ENCODE measurements around the gene CHIC2. TPM values are rescaled to one million over a fixed set of nuclear protein-coding genes. Genes with fewer than 3 reads are reported as not detected.

The CHIC2 gene
- total and polyA plus RNA-seq, 3 donors from 2014 or later: 83.4 to 129 (median 113) TPM

DNA sequence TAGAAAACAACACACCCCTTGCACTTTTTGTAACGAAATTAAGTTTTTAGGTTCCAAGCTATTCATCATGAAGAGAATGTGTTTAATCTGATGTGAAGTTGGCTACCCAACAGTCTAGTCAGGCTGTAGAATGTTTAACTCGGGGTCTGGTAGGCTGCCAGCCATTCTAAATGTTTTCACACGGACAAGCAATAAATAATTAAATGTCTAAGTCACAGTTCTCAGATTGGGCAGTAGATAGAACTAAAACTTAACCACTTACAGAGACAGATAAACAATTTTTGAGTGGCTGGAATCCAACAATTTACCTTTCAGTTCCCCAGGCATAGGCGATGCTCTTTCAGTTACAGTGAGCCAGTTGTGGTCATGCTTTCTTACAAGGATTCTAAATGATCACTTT is 66.5 kb downstream of the CHIC2 start:
- intact Hi-C loops (cut with DNase I; ENCODE audit: low total_unique reads): no loop called here
- no peaks in the 10 kb centered on the region for H3K36me3 ChIP-seq (ENCODE audit: low read depth, missing control alignments)
- H3K9me3 ChIP-seq: no peaks in the 10 kb centered on the region
- H3K27me3 ChIP-seq: no peaks in the 10 kb centered on the region
- peaks cover 12% of the 10 kb centered on the region for H3K4me1 ChIP-seq
- TF ChIP-seq, protein P1, sequence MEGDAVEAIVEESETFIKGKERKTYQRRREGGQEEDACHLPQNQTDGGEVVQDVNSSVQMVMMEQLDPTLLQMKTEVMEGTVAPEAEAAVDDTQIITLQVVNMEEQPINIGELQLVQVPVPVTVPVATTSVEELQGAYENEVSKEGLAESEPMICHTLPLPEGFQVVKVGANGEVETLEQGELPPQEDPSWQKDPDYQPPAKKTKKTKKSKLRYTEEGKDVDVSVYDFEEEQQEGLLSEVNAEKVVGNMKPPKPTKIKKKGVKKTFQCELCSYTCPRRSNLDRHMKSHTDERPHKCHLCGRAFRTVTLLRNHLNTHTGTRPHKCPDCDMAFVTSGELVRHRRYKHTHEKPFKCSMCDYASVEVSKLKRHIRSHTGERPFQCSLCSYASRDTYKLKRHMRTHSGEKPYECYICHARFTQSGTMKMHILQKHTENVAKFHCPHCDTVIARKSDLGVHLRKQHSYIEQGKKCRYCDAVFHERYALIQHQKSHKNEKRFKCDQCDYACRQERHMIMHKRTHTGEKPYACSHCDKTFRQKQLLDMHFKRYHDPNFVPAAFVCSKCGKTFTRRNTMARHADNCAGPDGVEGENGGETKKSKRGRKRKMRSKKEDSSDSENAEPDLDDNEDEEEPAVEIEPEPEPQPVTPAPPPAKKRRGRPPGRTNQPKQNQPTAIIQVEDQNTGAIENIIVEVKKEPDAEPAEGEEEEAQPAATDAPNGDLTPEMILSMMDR (IDR thresholded peaks at IDR 0.05): no peak
- TF ChIP-seq POLR2A (IDR thresholded peaks at IDR 0.05): no peak
- 67 to 70% methylated on average over 4 of the region's 4 CpGs for WGBS, 2 donors
- H3K27ac ChIP-seq: peak overlapping the region in 1 of 2 donors; percentile 53
- no peak overlapping the region for H3K4me3 ChIP-seq
- DNase-seq: no peak

DNA sequence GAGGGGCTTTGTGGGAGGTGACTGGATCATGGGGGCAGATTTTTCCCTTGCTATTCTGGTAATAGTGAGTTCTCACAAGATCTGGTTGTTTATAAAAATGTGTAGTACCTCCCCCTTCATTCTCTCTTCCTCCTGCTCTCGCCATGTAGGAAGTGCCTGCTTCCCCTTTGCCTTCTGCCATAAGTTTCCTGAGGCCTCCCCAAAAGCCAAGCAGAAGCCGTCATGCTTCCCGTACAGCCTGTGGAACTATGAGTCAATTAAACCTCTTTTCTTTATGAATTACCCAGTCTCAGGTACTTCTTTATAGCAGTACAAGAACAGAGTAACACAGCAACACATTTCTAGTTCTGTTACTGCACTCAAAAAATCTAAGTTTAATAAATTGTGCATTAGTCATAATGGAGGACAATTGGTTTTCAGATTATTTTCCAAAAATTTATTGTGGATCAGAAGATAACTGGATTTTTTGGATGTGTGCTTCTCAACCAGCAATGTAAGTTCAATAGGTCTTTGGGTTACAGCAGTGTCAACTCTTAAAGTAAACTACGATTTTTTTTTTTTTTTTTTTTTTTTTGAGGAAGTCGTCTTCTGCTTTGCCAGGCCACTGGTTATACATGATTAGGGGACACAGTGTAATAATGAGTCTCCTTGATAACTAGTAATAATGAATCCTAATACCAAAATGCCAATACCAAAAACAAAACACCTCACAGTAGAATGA is 69.9 kb downstream of the CHIC2 start:
- H3K27me3 ChIP-seq: no peaks in the 10 kb centered on the region
- intact Hi-C loops (cut with DNase I; ENCODE audit: low total_unique reads): no loop called here
- H3K4me1 ChIP-seq: peaks cover 9% of the 10 kb centered on the region
- H3K4me3 ChIP-seq: no peak overlapping the region
- no peaks in the 10 kb centered on the region for H3K9me3 ChIP-seq
- TF ChIP-seq POLR2A (IDR thresholded peaks at IDR 0.05): no peak
- TF ChIP-seq, protein P1 (IDR thresholded peaks at IDR 0.05): no peak
- WGBS, 2 donors: 76 to 81% methylated on average over 5 of the region's 5 CpGs
- no peak overlapping the region for H3K27ac ChIP-seq
- no peak for DNase-seq
- no peaks in the 10 kb centered on the region for H3K36me3 ChIP-seq (ENCODE audit: low read depth, missing control alignments)

DNA sequence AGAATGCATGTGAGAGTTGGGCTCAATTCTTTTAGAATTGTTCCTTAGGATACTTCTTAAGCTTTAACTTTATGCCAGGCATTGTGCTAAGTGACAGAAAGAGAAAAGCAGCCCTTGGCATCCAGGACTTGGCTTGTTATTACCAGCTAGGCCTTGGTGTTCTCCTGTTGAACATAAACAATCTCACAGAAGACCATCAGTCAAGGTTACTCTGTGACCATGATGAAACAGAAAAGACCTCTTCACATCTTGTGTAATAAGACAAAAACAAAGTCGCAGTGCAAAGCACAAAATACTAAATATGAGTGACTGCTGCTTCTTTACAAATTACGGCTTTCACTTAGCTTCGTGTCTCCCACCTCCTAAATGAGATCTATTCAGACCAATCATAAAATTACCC is 71.6 kb downstream of the CHIC2 start:
- intact Hi-C loops (cut with DNase I; ENCODE audit: low total_unique reads): no loop called here
- WGBS, 2 donors: 81 to 88% methylated on average over 3 of the region's 3 CpGs
- Histone ChIP-seq H3K9me3 (no peaks in the 10 kb centered on the region), H3K4me1 (peaks cover 9% of the 10 kb centered on the region), H3K27me3 (no peaks in the 10 kb centered on the region), H3K4me3 (no peak overlapping the region), H3K36me3 (ENCODE audit: low read depth, missing control alignments) (no peaks in the 10 kb centered on the region), H3K27ac (no peak overlapping the region)
- TF ChIP-seq, protein P1 (IDR thresholded peaks at IDR 0.05): no peak
- TF ChIP-seq POLR2A (IDR thresholded peaks at IDR 0.05): no peak
- no peak for DNase-seq

DNA sequence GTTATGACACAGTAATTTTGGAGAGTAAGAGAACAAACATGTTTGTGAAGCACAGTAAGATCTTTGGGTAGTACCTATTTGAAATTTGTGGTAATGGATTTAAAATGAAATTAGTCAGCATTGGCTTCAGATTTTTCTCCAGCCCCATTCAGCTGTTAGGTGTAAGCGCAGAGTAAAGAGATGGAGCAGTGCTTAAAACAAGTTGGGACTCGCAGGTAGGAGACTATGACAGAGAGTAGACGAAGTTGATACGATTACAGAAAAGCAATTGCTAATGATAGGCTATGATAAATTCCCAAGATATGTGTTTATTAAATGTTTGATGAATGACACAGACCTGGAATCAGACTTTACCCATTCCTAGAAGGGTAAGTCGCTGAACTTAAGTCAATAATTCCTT is 72.6 kb downstream of the CHIC2 start:
- 96% methylated on average over 5 of the region's 5 CpGs for WGBS, 2 donors
- peaks cover 9% of the 10 kb centered on the region for H3K4me1 ChIP-seq

More for the DNA sequence above, 72.6 kb downstream of the CHIC2 start:
- no peaks in the 10 kb centered on the region for H3K36me3 ChIP-seq (ENCODE audit: low read depth, missing control alignments)
- no peak overlapping the region for H3K27ac ChIP-seq
- H3K27me3 ChIP-seq: no peaks in the 10 kb centered on the region
- no peak overlapping the region for H3K4me3 ChIP-seq
- DNase-seq: no peak
- H3K9me3 ChIP-seq: no peaks in the 10 kb centered on the region
- intact Hi-C loops (cut with DNase I; ENCODE audit: low total_unique reads): no loop called here
- no peak for TF ChIP-seq POLR2A (IDR thresholded peaks at IDR 0.05)
- TF ChIP-seq, protein P1 (IDR thresholded peaks at IDR 0.05): no peak
